Natural killer cell treated with Interleukin-12 subunit alpha and Interleukin-12 subunit beta and Interleukin-15 and Interleukin-18, amount 100 ng/mL, for 72 hours (primary cell): ENCODE measurements around the gene THBS2. TPM values are rescaled to one million over a fixed set of nuclear protein-coding genes. Genes with fewer than 3 reads are reported as not detected.
"Not testable (repeated sequence)": the region's sequence is repeated elsewhere in the genome, so short reads cannot be mapped to it uniquely, and the experiment has no call there.

Experiments used
- ATAC-seq, 2 donors: fragments of 150-1000 bp; cut with Tn5 transposase in 1 of 2; sonication (Bioruptor Pico), chemical (Tn5 transposase) in 1 of 2; 2 replicates each; pipeline ENCODE4 v1.10.0; 2021
- DNase-seq: peaks from one replicate; pipeline ENCODE4 v3.0.0; 2022; ENCODE audit warnings: low spot score
- H3K27ac Mint-ChIP-seq, 2 donors: 1 replicate in 1 of 2; 2 replicates in 1 of 2; pipeline ENCODE4 v1.8.0; 2022; ENCODE audit warnings: mixed read lengths in 2 of 2, mild to moderate bottlenecking in 1 of 2, moderate library complexity in 1 of 2
- H3K27me3 Mint-ChIP-seq, 2 donors: 1 replicate in 1 of 2; 2 replicates in 1 of 2; pipeline ENCODE4 v1.8.0; 2022; ENCODE audit warnings: mixed read lengths in 2 of 2
- H3K36me3 Mint-ChIP-seq: one replicate; pipeline ENCODE4 v1.8.0; 2022; ENCODE audit warnings: mixed read lengths
- H3K4me1 Mint-ChIP-seq, 2 donors: 1 replicate in 1 of 2; 2 replicates in 1 of 2; pipeline ENCODE4 v1.8.0; 2022; ENCODE audit warnings: low read depth in 2 of 2, mixed read lengths in 2 of 2, mild to moderate bottlenecking in 1 of 2
- H3K4me3 Mint-ChIP-seq: one replicate; pipeline ENCODE4 v1.8.0; 2022; ENCODE audit warnings: mixed read lengths
- H3K9me3 Mint-ChIP-seq: 2 replicates; pipeline ENCODE4 v1.8.0; 2022; ENCODE audit warnings: mixed read lengths
- total RNA-seq, 2 donors: library from RNA; stranded (reverse); gene quantifications; one replicate each; pipeline ENCODE4 v1.2.3, GENCODE V29; 2022

THBS2 gene
- total RNA-seq, 2 donors from 2014 or later, result not detected

DNA sequence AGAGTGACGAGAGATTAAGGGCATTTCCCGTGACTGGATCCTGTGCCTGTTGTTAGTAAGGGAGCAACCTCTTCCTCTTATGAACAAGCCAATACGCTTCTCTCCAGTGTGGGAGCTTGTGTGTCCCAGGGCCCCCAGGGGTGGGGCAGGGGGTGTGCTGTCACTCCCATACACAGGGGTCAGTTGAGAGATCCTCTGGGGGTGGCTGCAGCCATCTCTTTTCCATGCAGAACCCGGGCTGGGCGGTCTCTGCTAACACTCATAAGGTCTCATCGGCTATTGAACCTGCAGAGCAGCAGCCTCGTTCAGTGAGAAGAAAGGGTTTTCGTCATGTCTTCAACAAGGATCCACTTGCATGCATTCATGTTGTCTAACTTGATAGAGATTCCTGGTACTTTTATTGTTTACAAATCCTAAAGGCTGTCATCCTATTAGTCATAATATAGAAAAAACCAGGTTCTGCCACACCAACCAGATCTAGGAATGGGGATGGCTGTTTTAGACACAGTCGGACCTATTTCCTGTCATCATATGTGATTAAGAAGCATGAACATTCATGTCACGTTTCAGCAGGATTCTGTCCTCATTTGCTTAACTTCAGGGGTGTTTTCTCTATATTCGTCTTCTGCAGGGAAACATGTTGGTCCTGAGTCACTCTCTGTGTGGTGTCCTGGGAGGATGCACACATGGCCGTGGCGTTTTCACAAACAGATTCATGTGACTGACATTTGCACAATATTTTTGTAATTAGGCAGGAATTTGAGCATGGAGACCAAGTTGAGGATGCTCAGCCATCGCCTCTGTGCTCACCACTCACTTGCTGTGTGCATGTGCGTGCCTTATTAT, 13.3 kb upstream of the THBS2 start:
- Mint-ChIP-seq H3K4me3 (no peak overlapping the region), H3K36me3 (no peaks in the 10 kb centered on the region), H3K27ac (no peak overlapping the region), H3K9me3 (no peaks in the 10 kb centered on the region), H3K27me3 (peaks cover 4 to 13% of the 10 kb centered on the region in 2 donors), H3K4me1 (no peaks in the 10 kb centered on the region)
- DNase-seq, result no peak
- no peak for ATAC-seq

DNA sequence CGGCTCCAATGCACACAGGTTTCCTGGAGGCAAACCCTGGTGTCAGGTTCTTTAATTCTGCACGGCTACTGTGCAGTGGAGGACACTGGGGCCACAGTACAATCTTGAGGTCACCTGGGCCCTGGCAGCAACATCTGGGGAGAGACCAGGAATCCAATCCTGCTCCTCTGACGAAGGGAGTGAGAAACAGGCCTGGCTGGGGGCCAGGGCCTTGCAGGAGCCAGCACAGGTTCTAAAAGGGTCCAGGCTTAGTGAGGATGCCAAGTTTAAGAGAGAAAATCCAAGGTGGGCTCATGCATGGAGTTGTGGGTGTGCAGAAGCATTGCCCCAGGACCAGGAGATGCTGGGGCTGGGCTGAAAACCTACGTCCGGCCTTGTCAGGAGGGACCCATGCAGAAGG, 12.6 kb upstream of the THBS2 start:
- Mint-ChIP-seq H3K36me3 (no peaks in the 10 kb centered on the region), H3K4me3 (no peak overlapping the region), H3K27ac (no peak overlapping the region), H3K4me1 (no peaks in the 10 kb centered on the region), H3K9me3 (no peaks in the 10 kb centered on the region), H3K27me3 (peaks cover 3 to 5% of the 10 kb centered on the region in 2 donors)
- ATAC-seq (no peak), DNase-seq (no peak)

DNA sequence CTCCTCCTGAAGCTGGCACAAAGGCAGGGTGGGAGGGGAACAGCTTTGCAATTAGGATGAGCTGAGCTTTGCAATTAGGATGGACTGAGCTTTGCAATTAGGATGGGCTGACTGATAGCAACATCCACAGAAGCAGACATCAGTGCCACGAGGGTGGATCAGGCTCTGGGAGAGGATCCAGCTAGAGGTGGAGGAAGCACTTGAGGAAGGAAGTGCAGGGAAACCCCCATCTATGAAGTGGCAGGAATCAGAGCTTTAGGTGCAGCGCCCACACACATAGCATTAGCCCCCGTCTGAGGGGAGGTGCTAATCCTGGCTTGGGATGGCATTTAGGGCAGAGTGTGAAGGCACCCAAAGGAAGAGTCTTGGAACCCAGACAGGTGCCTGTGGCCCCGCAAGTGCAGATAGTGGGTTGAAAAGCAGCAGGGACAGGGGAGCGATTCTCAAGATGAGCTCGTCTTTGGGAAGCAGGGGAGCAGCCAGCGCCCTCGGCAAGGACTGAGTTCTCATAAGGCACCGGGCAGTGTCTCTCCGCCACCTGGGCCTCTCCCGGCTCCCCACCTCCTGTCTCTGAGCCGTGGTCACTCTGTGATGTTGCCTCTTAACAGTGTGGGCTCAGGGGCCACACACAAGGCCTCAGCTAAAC, 12.0 kb upstream of the THBS2 start:
- H3K27ac Mint-ChIP-seq, result no peak overlapping the region
- H3K4me1 Mint-ChIP-seq, result no peaks in the 10 kb centered on the region
- no peaks in the 10 kb centered on the region for H3K36me3 Mint-ChIP-seq
- H3K4me3 Mint-ChIP-seq, result no peak overlapping the region
- no peaks in the 10 kb centered on the region for H3K27me3 Mint-ChIP-seq
- ATAC-seq, result no peak
- DNase-seq, result no peak
- no peaks in the 10 kb centered on the region for H3K9me3 Mint-ChIP-seq

DNA sequence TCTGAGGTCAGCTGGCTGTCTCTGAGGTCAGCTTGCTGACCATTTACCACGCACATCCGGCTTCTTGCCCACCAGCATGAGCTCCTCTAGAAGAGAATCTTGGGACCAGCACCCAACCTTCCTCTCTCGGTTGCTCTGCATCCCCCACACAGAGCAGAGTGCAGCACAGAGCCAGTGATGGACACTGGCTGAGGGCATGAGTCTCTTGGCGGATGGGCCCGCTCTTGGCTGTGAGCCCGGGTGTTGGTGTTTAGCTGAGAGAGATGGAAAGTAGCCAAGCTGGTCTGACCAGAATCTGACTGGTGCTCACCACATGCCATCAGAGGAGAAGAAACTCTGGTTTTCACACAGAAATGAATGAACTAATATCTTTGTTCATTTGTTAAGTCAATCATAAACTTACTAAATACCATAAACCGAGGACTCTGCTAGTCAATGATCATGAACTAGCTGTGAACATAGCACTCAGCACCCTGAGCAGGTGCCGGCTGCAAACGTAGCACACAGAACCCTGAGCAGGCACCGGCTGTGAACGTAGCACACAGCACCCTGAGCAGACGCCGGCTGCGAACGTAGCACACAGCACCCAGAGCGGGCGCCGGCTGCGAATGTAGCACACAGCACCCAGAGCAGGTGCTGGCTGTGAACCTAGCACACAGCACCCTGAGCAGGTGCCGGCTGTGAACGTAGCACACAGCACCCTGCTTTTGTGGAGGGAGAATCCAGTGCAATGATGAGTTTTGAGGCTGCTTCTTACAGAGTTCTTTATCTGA, 10.4 kb upstream of the THBS2 start:
- DNase-seq, result no peak
- no peak overlapping the region for H3K27ac Mint-ChIP-seq
- H3K27me3 Mint-ChIP-seq, result no peaks in the 10 kb centered on the region
- no peaks in the 10 kb centered on the region for H3K9me3 Mint-ChIP-seq
- no peaks in the 10 kb centered on the region for H3K36me3 Mint-ChIP-seq
- ATAC-seq, result peak in 1 of 2 donors; percentile 37
- H3K4me1 Mint-ChIP-seq, result no peaks in the 10 kb centered on the region
- H3K4me3 Mint-ChIP-seq, result no peak overlapping the region

GRCh38 chr6:169263374-169263773, 9.7 kb upstream of the THBS2 start:
- Mint-ChIP-seq H3K27me3 (peaks cover 0 to 1% of the 10 kb centered on the region in 2 donors), H3K36me3 (no peaks in the 10 kb centered on the region), H3K4me3 (no peak overlapping the region), H3K27ac (no peak overlapping the region), H3K9me3 (no peaks in the 10 kb centered on the region), H3K4me1 (no peaks in the 10 kb centered on the region)
- DNase-seq (no peak), ATAC-seq (no peak)

- not testable (repeated sequence) for H3K9me3 Mint-ChIP-seq, H3K4me3 Mint-ChIP-seq, DNase-seq, H3K36me3 Mint-ChIP-seq, H3K27me3 Mint-ChIP-seq, H3K27ac Mint-ChIP-seq, ATAC-seq, H3K4me1 Mint-ChIP-seq
Measured at GRCh38 chr6:169262602-169263001, 9.0 kb upstream of the THBS2 start.

DNA sequence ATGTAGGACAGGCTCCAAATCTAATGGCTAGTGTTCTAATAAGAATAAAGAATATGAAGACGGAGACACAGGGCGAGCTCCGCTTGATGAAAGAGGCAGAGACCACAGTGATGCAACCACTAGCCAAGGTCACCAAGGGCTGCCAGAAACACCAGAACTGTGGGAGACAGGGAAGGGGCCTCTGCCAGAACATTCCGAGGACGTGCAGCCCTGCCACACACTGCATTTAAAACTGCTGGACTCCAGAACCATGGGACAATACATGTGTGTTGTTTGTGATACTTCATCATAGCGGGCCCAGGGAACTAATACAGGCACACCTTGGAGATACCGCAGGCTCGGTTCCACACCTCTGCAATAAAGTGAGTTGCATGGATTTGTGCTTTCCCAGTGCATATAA, 2.9 kb upstream of the THBS2 start:
- no peaks in the 10 kb centered on the region for H3K36me3 Mint-ChIP-seq
- peaks cover 41% of the 10 kb centered on the region in 2 donors for H3K27me3 Mint-ChIP-seq
- H3K9me3 Mint-ChIP-seq, result no peaks in the 10 kb centered on the region
- peaks cover 0 to 7% of the 10 kb centered on the region in 2 donors for H3K4me1 Mint-ChIP-seq
- ATAC-seq (no peak), DNase-seq (no peak)
- no peak overlapping the region for H3K27ac Mint-ChIP-seq
- no peak overlapping the region for H3K4me3 Mint-ChIP-seq

DNA sequence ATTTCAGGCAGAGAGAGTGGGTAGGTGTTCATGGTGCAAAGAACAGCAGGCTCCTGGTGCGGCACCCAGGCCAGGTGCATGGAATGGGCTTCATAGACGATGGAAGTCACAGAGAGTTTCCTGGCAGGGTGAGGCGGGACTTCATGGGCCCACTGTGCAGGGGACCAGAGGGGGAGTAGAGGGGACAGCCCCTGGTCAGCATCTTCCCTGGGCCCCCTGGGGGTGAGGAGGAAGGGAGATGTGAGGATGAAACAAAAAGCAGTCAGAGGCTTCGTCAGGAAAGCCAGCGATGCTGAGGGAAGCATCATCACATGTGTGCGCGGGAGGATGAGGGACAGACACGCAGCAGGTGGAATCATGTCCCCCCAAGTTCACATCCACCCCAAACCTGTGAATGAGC, 2.4 kb upstream of the THBS2 start:
- Mint-ChIP-seq H3K27ac (no peak overlapping the region), H3K36me3 (no peaks in the 10 kb centered on the region), H3K27me3 (peaks cover 41 to 44% of the 10 kb centered on the region in 2 donors), H3K4me1 (peaks cover 0 to 7% of the 10 kb centered on the region in 2 donors), H3K9me3 (no peaks in the 10 kb centered on the region), H3K4me3 (no peak overlapping the region)
- ATAC-seq (no peak), DNase-seq (peak; percentile 34)

- peak; percentile 22 for DNase-seq
- Mint-ChIP-seq H3K27ac (no peak overlapping the region), H3K9me3 (no peaks in the 10 kb centered on the region), H3K4me1 (peaks cover 0 to 7% of the 10 kb centered on the region in 2 donors), H3K27me3 (peaks cover 44 to 45% of the 10 kb centered on the region in 2 donors), H3K36me3 (no peaks in the 10 kb centered on the region), H3K4me3 (no peak overlapping the region)
- no peak for ATAC-seq
Measured at GRCh38 chr6:169255643-169256042, 2.0 kb upstream of the THBS2 start.

DNA sequence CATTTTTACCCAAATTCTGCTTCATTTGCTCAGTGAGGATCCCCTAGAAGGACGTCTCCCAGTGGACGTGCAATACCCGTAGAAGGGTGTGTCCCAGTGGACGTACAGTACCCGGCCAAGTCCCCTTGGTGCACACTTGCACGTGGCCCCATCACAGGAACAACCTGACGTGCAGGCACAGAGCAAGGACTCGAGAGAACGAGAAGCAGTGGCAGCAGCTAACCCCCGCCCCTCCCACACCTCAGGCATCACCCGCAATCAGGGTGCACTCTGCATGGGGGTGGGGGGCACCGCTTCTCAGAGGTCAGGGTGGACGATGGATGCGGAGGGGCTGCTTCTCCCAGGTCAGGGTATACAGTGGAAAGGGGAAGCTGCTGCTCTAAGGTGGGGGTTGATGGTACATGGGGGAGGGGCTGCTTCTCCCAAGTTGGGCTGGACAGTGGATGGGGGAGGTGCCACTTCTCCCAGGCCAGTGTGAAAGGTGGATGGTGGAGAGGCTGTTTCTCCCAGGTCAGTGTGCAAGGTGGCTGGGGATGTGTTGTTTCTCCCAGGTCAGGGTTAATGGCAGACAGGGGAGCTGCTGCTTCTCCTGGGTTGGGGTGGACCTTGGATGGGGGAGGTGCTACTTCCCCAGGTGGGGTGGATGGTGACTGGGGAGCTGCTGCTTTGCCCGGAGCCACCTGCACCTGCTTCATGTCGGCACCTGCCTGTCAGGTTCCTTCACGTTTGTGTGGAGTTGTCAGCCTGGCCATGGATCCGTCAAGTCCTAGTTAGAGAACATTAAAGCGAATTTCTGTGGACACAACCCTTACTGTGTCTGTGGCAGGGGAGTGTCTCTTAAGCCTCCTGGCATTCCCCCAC, 1.0 kb upstream of the THBS2 start:
- H3K4me1 Mint-ChIP-seq, result peaks cover 0 to 7% of the 10 kb centered on the region in 2 donors
- H3K36me3 Mint-ChIP-seq, result no peaks in the 10 kb centered on the region
- ATAC-seq (no peak), DNase-seq (no peak)
- no peaks in the 10 kb centered on the region for H3K9me3 Mint-ChIP-seq
- peaks cover 48 to 50% of the 10 kb centered on the region in 2 donors for H3K27me3 Mint-ChIP-seq
- H3K4me3 Mint-ChIP-seq, result no peak overlapping the region
- H3K27ac Mint-ChIP-seq, result no peak overlapping the region

- Mint-ChIP-seq H3K4me1 (peaks cover 0 to 7% of the 10 kb centered on the region in 2 donors), H3K27me3 (peaks cover 44 to 50% of the 10 kb centered on the region in 2 donors), H3K9me3 (no peaks in the 10 kb centered on the region), H3K36me3 (no peaks in the 10 kb centered on the region), H3K4me3 (no peak overlapping the region), H3K27ac (no peak overlapping the region)
- DNase-seq (no peak), ATAC-seq (no peak)
Measured at GRCh38 chr6:169252505-169253189, 999 bp downstream of the THBS2 start.

- peaks cover 4% of the 10 kb centered on the region for H3K9me3 Mint-ChIP-seq
- no peak overlapping the region for H3K4me3 Mint-ChIP-seq
- no peak for DNase-seq
- H3K4me1 Mint-ChIP-seq, result peaks cover 0 to 7% of the 10 kb centered on the region in 2 donors
- peaks cover 39 to 43% of the 10 kb centered on the region in 2 donors for H3K27me3 Mint-ChIP-seq
- ATAC-seq, result no peak
- no peak overlapping the region for H3K27ac Mint-ChIP-seq
- H3K36me3 Mint-ChIP-seq, result no peaks in the 10 kb centered on the region
Measured at GRCh38 chr6:169251822-169252504, 1.7 kb downstream of the THBS2 start.
